ENCODE data around the gene PSMD8.
"Not testable (repeated sequence)": the region's sequence is repeated elsewhere in the genome, so short reads cannot be mapped to it uniquely, and the experiment has no call there.

Gene PSMD8

DNA sequence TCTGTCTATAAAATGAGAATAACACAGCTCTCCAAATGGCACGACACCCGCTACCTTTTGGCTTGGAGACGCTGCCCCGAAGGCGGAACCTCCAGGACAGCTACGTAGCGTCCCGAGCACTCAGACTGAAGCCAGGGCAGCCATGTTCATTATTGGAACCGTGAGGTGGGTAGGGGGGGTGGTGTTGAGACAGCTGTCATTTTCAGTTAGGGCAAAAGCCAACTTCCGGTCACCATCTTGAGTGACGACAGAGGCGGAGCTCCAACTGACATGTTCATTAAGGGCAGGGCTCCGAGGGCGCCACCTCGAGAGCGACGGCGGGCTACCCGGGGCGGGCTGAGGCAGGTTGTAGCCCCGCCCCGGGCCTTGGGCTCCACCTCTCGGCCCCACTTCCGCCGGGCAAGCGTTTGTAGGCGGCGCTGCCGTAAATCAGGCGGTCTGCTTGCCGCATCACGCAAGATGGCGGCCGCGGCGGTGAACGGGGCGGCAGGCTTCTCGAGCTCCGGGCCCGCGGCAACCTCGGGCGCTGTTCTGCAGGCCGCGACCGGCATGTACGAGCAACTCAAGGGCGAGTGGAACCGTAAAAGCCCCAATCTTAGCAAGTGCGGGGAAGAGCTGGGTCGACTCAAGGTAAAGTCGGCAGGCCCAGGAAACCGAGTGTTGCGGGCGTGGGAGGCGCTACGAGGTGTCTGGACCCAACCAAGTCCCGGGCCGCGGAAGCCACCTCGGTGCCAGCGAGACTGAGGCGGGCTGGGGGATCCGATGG lies at the start of gene PSMD8:
Gene PSMD8, plus strand, starts transcription at position 240 of the 766 bp plus-strand sequence. Its CDS starts 31 bp downstream, at position 271.
- peak; percentile 97 for DNase-seq

- DNase-seq = no peak
These were observed 47.8 kb upstream of the PSMD8 start for GRCh38 chr19:38326591-38326990.

DNA sequence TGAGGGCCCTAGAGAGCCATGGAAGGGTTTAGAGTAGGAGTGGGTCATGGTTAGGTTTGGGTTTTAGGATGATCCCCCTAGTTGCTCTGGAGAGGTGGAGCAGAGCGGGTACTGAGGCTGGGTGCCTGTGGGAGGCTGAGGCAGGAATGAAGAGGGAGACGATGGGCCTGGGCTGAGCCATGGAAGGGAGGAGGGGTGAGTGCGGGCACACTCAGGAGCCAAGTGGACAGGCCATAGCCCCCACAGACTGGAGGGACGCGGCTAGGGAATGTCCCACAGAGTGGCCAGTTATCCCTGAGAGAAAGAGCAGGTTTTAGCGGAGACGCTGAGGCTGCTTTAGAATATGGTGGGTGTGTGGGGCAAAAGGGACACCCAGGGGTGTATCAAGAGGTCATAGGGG lies 44.7 kb upstream of the PSMD8 start:
- no peak for DNase-seq

DNA sequence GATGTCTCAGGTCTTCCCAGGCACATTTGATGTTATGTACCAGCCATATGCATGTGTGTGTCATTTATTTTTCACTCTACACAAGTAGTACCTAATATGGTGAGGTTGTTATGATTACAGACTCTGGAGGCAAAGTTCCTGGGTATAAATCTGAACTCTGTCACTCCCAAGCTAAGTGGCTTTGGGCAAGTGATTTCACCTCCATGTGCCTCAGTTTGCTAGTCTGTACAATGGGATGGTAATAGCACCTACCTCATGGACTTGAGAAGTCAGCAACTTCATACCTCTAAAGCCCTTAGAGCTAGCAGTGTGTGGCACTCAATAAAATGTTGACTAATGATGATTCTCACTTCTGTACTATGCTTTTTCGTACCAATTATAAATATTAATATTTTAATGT lies 42.6 kb upstream of the PSMD8 start:
- DNase-seq = no peak

GRCh38 chr19:38333245-38333644 lies 41.1 kb upstream of the PSMD8 start:
- no peak for DNase-seq

GRCh38 chr19:38335949-38336637 lies 38.3 kb upstream of the PSMD8 start:
- peak; percentile 92 for DNase-seq

DNA sequence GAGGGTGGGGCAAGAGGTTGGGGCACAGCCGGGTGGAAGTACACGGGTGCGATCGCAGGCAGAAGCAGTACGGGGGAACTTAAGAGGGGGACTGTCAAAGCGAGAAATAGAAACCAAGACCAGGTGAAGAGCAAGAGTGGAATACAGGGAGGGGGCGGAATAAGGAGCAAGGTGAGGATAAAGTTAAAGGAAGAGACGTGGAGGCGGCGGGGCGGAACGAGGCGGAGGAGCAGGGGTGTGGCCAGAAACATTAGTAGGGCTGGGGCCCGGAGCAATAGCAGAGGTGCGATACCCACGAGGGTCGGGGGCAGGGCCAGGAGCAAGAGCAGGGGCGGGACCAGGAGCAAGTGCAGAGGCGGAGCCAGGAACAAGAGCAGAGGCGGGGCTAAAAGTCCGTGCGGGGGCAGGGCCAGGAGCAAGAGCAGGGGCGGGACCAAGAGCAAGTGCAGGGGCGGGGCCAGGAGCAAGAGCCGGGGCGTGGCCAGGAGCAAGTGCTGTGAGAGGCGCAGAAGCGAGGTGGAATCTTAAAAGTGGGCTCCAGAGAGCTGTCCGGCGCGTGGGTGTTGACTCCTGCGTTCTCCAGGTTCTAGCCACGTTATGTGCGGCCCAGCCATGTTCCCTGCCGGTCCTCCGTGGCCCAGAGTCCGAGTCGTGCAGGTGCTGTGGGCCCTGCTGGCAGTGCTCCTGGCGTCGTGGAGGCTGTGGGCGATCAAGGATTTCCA lies 37.6 kb upstream of the PSMD8 start:
- DNase-seq = peak; percentile 95

DNA sequence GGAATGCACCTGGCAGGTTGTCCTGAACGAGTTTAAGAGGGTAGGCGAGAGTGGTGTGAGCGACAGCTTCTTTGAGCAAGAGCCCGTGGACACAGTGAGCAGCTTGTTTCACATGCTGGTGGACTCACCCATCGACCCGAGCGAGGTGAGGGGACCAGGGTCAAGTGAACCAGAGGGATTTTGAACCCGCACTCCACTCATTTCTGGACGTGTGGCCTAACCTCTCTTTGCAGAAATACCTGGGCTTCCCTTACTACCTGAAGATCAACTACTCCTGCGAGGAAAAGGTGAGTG lies 37.1 kb upstream of the PSMD8 start:
- no peak for DNase-seq

DNA sequence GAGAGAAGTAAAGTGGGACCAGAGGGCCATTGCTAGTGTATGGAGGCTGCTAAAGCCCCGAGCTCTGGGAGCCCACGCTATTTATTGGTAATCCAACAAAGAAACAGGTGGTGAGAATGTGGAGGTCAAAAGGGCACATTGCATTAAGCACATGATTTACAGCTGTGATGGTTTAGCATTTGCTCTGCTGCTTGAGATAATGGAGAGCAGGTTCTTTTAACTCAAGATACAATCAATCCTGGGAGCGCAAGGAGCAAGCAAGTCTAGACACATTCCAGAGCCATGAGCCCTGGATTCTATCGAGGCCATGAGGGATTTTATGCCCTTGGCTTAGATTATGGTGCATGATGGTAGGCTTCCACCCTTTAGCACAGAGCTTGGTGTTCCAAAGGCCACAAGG lies 35.4 kb upstream of the PSMD8 start:
- not testable (repeated sequence) for DNase-seq

GRCh38 chr19:38340927-38341326 lies 33.4 kb upstream of the PSMD8 start:
- DNase-seq = no peak

DNA sequence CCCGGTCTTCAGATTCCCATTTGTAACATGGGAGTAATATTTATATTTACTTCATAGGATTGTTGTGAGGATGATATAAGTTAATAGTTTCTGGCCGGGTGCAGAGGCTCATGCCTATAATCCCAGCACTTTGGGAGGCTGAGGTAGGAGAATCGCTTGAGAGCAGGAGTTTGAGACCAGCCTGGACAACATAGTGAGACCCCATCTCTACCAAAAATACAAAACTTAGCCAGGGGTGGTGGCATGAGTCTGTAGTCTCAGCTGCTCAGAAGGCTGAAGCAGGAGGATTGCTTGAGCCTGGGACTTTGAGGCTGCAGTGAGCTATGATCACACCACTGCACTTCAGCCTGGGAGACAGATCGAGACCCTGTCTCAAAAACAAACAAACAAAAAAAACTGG lies 27.5 kb upstream of the PSMD8 start:
- no peak for DNase-seq

DNA sequence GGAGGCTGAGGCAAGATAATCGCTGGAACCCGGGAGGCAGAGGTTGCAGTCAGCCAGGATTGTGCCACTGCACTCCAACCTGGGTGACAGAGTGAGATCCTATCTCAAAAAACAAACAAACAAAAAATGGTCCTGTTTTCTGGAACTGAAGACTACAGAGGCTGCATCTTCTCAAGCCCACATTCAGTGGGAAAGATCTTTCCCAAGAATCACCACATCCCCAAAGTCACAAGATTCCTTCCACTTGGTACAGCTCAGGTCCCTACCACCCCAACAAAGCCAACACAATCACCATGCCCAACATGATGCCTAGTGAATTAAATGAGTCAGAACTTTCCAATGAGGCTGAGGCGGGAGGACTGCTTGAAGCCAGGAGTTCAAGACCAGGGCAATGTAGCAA lies 23.5 kb upstream of the PSMD8 start:
- DNase-seq = no peak

DNA sequence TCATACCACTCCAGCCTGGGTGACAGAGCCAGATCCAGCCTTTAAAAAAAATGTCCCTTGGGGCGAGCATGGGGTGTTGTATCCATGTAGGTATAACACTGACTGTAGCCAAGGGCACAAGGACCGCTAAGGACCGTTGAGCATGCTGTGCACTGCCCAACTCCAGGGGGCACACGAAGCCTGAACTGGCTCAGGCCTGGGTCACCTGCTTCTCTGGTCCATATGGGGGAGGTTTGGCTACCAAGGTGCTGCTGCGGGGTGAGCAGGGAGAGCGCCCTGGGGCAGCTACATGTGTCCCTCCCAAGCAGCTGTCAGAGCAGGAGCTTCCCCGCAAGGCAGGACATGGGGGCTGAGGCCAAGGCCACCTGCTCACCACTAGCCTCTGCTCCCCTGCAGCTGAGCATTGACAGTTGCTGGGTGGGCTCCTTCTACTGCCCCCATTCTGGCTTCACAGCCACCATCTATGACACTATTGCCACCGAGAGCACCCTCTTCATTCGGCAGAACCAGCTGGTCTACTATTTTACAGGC lies 22.4 kb upstream of the PSMD8 start:
- DNase-seq = no peak

GRCh38 chr19:38352611-38353010 lies 21.8 kb upstream of the PSMD8 start:
- DNase-seq = no peak

GRCh38 chr19:38355728-38356725 lies 18.3 kb upstream of the PSMD8 start:
- no peak for DNase-seq

- no peak for DNase-seq
These were observed 16.3 kb upstream of the PSMD8 start for GRCh38 chr19:38358071-38358470.

- no peak for DNase-seq
These were observed 14.9 kb upstream of the PSMD8 start for GRCh38 chr19:38359242-38360021.

GRCh38 chr19:38360351-38360750 lies 14.0 kb upstream of the PSMD8 start:
- DNase-seq = no peak

GRCh38 chr19:38360839-38361631 lies 13.3 kb upstream of the PSMD8 start:
- DNase-seq = no peak

- peak; percentile 63 for DNase-seq
These were observed 12.7 kb upstream of the PSMD8 start for GRCh38 chr19:38361633-38362075.
